Head of caudate nucleus (tissue), 42 donors: Measurements from ENCODE around the gene NOD1.
"Not testable (repeated sequence)": the region's sequence is repeated elsewhere in the genome, so short reads cannot be mapped to it uniquely, and the experiment has no call there.

Experiments used
- DNase-seq, 42 donors: peaks; one replicate each; pipeline versions ENCODE4 v3.0.0 to v3.0.0-alpha.2; 2020 to 2021; ENCODE audit warnings: mixed read lengths in 7 of 42
- intact Hi-C: fragments of 100-400 bp; cut with DNase I; formaldehyde crosslinking; loops from one replicate; pipeline ENCODE4 v1.15.0; 2022

NOD1 gene

DNA sequence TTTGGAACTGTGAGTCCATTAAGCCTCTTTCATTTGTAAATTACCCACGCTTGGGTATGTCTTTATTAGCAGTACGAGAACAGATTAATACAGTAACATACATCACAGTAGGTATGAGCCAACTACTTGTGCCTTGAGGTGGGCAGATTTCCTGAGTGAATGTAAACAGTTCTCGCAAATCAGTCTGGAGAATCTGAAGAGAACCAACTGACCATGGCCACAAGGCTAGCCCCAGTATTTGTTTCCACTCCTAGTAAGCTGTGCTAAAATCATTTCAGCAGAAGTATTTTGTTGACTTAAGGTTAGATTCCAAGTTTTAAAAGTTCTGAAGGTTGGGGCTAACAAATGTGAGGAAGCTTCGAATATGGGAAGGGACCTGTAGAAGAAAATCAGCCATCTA is 82.9 kb downstream of the NOD1 start:
- intact Hi-C loops = no loop called here
- no peak for DNase-seq

DNA sequence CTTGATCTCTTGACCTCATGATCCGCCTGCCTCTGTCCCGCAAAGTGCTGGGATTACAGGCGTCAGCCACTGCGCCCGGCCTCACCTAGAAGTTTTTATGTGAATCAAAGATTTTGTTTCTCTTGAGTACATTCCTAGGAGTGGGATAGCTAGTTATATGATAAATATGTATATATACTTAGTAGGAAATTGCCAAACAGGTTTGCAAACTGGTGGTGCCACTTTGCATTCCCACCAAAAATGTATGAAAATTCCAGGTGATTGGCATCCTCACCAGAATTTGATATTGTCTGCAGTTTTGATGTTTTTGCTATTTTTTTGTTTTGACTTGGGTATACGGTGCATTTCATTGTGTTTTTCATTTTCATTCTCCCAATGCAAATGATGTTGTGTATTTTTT is 86.8 kb downstream of the NOD1 start:
- intact Hi-C loops = no loop called here
- no peak for DNase-seq

GRCh38 chr7:30390736-30391636 is 87.6 kb downstream of the NOD1 start:
- intact Hi-C loops = no loop called here
- DNase-seq = no peak

DNA sequence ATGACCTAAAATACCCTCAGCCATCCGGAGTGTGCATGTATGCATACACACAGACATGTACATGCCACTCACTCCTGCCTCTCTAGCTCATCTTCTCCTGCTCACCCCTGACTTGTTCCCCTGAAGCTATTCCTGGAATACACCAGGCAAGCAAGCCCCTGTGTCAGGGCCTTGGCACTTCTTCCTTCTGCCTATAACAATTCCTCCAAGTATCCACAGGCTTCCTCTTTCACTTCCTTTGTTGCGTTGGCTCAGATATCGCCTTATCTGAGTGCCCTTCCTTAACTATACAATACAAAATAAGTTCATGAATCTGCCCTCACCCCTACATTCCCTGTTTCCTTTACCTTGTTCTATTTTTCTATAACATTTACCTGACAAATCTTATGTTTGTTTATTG is 88.8 kb downstream of the NOD1 start:
- DNase-seq = no peak
- intact Hi-C loops = no loop called here

GRCh38 chr7:30382607-30383006 is 96.0 kb downstream of the NOD1 start:
- no peak for DNase-seq
- intact Hi-C loops = no loop called here

GRCh38 chr7:30380824-30381223 is 97.8 kb downstream of the NOD1 start:
- DNase-seq, intact Hi-C loops: not testable (repeated sequence)

GRCh38 chr7:30380294-30380693 is 98.3 kb downstream of the NOD1 start:
- DNase-seq = no peak
- intact Hi-C loops = no loop called here

- intact Hi-C loops = no loop called here
- no peak for DNase-seq
These were observed 98.8 kb downstream of the NOD1 start for GRCh38 chr7:30379741-30380140.

GRCh38 chr7:30379131-30379530 is 99.5 kb downstream of the NOD1 start:
- no peak for DNase-seq
- intact Hi-C loops = no loop called here

GRCh38 chr7:30378275-30378674 is 100.3 kb downstream of the NOD1 start:
- intact Hi-C loops = no loop called here
- no peak for DNase-seq
